ENCODE data around the gene GPRC5A.
"Not testable (repeated sequence)": the region's sequence is repeated elsewhere in the genome, so short reads cannot be mapped to it uniquely, and the experiment has no call there.

Gene GPRC5A, protein sequence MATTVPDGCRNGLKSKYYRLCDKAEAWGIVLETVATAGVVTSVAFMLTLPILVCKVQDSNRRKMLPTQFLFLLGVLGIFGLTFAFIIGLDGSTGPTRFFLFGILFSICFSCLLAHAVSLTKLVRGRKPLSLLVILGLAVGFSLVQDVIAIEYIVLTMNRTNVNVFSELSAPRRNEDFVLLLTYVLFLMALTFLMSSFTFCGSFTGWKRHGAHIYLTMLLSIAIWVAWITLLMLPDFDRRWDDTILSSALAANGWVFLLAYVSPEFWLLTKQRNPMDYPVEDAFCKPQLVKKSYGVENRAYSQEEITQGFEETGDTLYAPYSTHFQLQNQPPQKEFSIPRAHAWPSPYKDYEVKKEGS

DNA sequence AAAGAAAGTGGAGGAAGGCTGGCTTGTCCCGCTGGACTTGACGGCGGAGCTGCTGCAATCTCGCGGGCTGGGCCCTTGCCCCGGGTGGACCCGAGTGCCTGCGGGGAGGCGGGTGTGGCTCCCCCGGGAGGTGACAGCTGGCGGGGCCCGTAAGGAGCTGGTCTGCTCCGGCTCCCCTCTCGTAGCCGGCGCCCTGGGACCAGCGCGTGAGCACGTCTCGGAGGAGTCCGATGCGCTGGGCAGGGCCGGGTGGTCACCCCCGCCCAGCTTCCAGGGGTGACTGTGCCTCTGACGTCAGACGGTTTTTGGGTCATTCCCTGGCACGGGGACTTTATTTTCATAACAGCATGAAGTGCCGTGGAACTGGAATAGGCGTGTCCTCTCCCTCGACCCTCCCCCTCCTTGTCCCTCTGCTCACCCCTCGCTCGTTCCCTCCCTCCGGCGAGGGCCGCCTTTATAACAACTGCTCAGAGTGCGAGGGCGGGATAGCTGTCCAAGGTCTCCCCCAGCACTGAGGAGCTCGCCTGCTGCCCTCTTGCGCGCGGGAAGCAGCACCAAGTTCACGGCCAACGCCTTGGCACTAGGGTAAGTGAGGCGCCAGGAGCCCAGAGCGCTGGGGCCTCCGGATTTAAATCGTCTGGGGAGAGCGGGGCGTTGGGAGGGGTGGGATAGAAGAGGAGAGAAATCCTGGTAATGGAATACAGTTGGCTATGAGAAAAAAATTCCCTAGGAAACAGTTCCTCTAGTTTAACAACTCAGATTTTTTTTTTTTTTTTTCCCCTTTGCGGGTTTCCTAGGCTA lies at the start of gene GPRC5A:
TSS of gene GPRC5A (plus strand) at position 483 of the 801 bp plus-strand sequence. CDS start 16,688 bp downstream, outside the sequence.
- DNase-seq, result no peak

DNA sequence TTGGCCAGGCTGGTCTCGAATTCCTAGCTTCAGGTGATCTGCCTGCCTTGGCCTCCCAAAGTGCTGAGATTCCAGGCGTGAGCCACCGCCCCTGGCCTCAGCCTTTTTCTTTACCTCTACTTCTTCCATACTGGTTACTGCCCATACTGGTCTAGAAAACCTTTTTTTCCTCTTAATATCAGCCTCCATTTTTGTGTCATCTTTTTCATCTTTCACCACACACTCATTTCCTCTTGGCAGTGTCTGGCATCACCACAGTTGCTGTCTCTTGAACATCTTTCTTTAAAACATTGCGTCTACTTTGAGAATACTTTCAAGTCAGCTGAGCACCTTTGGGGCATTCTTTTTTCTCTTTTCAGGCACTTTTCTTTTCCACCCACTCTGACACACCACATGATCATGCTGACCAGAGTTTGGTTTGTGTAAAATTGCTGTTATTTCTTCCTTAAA lies 45.5 kb upstream of the GPRC5A start:
- no peak for DNase-seq

DNA sequence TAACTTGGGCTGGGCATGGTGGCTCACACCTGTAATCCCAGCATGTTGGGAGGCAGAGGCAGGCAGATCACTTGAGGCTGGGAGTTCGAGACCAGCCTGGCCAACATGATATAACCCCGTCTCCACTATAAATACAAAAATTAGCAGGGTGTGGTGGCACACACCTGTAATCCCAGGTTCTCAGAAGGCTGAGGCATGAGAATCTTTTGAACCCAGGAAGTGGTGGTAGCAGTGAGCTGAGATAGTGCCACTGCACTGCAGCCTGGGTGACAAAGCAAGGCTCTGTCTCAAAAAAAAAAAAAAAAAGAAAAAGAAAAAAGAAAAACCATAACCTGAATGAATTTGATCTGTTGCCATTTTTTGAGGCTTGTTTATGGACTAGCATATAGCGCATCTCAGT lies 44.6 kb upstream of the GPRC5A start:
- not testable (repeated sequence) for DNase-seq

DNA sequence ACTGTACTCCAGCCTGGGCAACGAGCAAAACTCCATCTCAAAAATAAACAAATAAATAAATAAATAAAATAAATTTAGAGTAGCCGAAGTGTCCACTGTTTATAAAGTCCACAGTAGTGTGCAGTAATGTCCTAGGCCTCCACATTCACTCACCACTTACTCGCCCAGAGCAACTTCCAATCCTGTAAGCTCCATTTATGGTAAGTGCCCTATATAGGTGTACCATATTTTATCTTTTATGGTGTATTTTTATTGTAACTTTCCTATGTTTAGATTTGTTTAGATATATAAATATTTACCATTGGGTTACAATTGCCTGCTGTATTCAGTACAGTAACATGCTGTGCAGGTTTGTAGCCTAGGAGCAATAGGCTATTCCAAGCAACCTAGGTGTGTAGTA lies 37.9 kb upstream of the GPRC5A start:
- DNase-seq, result no peak

DNA sequence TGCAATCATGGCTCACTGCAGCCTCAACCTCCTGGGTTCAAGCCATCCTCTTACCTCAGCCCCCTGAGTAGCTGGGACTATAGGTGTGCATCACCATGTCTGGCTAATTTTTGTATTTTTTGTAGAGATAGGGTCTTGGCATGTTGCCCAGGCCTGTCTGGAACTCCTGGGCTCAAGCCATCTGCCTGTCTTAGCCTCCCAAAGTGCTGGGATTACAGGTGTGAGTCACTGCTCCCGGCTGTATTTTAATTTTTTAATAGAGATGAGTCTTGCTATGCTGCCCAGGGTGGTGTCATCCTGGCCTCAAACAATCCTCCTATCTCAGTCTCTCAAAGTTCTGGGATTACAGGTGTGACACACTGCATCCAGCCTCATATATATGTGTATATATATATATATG lies 31.7 kb upstream of the GPRC5A start:
- DNase-seq, result no peak

DNA sequence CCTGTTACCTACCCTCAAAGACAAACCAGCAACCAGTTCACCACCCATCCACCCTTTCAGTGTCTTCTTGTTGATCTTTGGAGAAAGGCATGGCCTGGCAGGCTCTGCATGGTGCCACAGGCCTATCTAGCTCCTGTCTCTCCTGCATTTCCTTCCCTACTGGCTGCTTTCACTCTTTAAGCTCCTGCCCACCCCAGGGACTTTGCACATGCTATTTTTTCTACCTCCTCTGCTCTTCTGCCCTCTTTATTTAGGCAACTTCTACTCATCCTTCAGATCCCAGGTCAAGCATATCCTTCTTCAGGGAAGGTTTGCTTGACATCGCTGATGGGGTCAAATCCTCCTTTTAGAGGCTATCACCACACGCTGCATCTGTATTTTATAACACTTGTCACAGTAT lies 27.1 kb upstream of the GPRC5A start:
- no peak for DNase-seq

DNA sequence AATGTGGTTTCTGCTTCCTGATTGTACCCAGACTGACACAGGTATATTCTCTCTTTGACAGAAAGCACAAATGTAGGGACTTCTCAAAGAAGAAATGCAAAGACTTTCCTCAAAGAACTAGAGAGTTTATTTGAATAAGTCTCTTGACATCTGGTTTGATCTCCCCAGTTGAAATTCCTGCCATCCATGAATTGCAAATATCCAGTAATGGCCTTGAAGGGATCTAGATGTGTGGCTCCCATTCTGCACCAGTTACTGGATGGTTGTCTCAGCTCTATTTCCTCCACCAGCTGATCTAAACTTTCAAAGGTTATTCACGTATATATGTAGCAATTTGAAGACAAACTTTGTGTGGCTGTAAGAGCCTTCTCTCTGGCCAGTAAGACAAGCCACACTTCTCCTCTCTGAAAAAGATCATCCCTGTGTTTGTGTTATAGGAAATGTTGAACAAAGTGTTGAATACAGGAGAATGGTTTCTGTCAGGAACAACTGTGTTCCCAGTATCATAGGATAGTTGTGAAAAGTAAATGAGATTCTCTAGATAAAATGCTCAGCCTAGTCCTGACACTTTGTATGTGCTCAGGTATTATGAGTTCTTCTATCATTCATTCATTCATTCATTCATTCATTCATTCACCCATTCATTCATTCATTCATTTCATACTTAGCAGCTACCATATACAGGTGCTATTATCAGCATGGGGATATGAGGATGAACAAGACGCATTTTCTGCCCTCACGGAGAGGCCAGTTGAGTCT lies 22.7 kb upstream of the GPRC5A start:
- DNase-seq, result no peak

DNA sequence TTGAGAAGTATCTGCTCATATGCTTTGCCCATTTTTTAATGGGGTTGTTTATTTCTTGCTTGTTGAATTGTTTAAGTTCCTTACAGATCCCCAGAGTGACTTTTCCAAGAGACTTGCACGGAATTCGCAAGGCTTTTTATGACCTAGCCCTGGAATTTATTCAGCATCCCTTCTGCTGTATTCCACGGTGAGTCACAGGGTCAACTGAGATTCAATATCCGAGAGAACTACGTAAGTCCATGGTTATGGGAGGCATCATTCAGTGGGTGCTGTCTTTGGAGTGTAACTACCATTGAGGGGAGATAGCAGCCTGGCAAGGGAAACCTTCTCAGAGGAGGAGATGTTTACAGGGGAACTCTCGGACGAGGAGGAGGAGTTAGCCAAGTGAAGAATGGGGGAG lies 20.9 kb upstream of the GPRC5A start:
- no peak for DNase-seq

DNA sequence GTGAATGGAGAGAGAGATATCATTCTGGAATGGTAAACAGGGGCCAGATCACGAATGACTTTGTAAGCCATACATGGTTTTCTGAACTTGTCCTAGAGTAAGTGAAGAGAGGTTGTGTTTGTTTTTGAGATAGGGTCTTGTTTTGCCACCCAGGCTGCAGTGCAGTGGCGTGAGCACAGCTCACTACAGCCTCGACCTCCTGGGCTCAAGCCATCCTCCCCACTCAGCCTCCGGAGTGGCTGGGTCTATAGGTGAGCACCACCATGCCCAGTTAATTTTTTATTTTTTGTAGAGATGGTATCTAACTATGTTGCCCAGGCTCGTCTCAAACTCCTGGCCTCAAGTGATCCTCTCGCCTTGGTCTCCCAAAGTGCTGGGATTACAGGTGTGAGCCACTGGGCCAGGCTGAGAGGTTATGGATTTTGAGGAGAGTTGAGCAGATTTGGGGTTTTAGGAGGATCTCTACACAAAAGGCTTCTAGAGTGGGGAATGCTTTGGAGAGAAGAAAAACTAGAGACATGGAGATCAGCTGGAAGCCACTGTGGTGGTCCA lies 19.7 kb upstream of the GPRC5A start:
- DNase-seq, result no peak

DNA sequence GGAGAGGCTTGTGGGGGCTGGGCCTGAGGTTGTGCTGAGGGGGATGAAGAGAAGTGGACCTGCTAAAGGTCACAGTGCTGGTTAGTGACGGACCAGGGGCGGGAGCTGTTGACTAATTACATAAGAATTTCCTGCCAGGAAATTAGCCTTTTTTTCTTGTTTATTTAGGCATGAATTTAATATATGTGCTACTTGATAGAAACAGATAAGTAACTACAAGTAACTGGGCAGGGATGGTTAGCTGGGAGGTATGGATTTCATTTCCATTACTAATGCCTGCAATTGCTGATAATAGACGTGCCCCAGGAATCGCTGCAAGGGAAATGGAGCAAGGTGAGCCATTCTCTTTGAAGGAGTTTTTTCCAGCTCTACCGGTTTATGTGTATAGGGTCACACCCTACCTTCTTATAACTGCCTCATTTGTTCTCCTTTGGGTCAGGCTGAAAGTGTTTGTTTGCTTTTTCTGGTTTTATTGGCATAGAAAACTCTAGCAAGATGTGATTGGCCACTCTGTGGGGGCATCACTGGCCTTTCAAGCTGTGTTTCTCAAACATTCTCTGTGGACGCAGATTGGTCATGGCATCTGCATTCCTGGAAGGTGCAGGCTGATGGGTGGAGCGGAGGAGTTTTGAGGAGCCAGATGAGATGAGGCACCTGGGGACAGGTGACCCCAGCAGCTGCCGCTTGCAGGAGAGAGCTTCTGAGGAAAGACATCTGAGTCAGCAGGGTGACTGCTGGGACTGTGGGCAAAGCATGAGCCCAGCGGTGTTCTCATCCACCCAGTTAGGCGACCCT lies 19.0 kb upstream of the GPRC5A start:
- no peak for DNase-seq

DNA sequence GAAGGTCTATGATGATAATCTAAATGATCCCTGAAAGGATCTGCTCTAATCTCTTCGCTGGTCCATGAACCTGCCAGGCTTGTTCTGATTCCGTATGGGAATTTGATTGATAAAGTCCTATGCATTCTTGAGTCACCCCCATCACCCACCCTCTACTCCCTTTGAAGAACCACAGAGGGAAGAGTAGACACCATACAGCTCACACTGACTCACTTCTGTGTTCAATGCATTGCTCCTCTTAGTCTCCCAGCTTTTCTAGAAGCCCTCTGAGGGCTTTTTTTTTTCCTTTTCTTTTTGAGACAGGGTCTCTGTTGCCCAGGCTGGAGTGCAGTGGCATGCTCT lies 18.5 kb upstream of the GPRC5A start:
- no peak for DNase-seq

DNA sequence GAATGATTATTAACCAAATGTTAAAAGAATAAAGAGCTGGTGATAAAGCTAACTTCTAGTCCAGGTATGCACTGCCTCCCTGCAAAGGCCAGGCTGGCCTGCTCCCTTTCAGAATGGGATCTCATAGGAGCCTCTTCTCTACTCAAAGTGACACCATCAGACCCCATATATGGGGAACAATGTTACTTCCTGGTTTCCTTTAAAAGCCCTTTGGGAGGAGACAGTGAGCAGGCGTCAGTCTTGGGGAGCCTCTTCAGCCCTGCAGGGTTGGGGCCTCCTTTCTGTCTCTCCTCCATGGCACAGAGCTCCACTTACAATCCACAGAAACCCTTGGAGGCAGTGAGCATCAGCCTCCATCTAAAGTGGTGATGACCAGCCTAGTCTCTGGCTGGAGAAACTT lies 17.3 kb upstream of the GPRC5A start:
- no peak for DNase-seq

DNA sequence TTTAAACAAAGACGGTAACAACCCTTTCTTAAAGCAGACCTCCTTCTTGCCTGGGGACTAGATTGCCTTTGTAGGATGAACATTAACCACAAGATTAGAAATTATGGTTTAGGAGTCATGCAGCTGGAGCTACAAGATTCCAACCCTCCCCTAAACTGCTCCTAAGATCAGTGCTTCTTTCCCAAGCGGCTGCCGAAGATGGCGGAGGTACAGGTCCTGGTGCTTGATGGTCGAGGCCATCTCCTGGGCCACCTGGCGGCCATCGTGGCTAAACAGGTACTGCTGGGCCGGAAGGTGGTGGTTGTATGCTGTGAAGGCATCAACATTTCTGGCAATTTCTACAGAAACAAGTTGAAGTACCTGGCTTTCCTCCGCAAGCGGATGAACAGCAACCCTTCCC lies 16.1 kb upstream of the GPRC5A start:
- not testable (repeated sequence) for DNase-seq

DNA sequence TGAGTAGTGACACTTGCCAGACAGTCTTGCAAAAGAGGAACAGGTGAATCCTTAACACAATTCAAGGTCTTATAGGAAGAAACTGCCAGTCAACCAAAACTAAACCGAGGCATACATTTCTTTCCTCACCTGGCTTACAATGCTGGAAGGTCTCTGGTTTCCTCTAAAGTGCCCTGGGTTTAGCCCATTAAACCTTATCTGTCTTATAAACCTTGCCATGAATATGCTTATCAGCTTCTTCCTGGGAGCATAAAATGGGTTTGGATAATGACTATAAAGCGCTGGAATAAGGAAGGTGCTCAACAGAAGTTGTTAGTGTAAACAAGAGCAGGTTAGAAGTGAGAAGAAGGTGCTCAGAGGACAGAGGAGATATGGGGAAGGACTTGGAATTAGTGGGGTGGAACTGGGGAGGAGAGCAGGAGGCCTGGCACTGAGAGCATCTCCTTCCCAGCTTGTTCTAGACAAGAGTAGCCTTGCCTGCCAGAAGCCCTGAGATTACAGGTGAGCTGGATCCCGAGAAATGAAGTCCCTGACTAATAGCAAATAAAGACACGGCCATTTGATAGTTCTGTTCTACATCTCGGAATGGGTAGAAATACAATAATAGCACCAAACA lies 14.1 kb upstream of the GPRC5A start:
- no peak for DNase-seq

DNA sequence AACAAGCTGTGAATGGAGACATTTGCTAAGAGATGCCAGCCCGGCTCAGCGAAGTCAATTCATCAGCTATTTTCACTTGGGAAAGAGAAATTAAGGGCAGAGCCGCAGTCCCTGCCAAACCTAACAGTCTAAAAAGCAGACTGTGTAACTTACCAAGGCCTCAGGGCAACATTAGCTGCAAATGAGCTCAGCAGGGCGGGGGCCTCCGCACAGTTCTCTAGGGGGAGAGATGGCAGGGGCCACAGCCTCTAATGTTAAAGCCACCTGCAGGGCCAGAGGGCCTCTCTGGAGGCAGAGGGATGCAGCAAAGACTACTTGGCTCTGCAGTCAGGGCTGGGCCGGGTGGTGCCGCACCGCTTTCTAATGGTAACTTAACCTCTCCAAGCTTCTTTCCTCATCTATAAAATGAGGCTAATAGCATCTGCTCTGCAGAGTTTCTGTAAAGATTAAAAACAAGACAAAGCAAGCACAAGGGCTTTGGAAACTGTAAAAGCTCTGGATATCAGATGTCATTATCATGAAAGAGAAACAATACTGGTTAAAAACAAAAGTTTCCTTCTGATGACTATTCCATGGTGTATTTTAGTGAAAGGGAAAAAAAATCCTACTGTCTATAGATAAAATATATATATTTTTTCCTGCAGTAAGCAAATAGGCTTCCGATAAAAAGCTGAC lies 13.4 kb upstream of the GPRC5A start:
- DNase-seq, result no peak

DNA sequence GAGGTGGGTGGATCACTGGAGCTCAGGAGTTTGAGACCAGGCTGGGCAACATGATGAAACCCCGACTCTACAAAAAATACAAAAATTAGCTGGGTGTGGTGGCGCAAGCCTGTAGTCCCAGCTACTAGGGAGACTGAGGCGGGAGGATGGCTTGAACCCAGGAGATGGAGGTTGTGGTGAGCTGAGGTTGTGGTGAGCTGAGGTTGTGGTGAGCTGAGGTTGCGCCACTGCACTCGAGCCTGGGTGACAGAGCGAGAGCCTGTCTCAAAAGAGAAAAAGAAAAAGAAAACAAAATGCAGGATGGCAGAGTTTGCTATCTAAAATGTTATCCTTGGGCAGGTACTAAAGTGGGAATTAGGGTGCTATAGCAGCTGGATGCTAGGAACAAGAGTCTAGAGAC lies 10.8 kb upstream of the GPRC5A start:
- no peak for DNase-seq

DNA sequence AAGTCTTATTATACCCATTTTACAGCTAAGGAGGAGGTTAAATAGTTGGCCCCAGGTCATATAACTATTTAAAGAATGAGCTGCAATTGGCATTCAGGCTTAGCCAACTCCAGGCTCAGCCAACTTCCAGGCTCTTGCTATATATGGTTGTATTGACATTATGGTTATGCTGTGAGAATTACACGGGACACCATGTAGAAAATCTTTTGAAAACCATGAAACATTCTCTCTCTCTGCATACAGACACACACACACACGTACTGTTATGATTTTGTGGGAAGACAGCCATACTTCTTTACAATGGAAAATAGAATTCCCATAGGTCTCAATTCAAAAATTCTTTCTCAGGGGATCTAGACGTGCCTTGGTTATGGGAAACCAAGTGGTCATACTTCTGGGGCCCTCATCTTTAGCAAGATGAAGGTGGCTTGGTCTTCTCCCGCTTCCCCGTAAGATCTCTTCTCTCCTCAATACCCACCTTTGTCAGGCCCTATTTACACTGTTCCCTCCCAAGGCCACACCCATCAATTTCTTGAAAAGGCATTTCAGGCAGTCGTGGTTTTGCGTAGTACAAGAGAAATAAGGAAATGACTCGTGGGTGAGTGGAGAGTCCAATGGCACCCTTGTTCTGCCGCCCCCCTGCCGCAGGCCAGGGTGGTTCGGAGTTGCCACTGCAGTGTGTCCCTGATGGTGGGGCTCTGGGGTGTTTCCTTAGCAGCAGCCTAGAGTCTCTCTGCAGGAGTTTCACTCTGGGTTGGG lies 10.0 kb upstream of the GPRC5A start:
- DNase-seq, result no peak

DNA sequence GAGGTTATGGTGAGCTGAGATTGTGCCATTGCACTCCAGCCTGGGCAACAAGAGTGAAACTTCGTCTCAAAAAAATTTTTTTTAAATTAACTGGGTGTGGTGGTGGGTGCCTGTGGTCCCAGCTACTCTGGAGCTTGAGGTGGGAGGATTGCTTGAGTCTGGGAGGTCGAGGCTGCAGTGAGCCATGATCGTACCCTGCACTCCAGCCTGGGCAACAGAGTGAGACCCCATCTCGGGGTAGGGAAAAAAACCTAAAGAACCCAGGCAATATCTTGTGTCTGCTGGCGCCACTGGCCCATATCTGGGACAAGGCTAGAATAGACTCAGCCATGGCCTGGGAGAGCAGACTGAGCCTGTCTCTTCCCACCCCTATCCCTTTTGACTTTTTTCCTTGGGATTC lies 9.1 kb upstream of the GPRC5A start:
- DNase-seq, result no peak

DNA sequence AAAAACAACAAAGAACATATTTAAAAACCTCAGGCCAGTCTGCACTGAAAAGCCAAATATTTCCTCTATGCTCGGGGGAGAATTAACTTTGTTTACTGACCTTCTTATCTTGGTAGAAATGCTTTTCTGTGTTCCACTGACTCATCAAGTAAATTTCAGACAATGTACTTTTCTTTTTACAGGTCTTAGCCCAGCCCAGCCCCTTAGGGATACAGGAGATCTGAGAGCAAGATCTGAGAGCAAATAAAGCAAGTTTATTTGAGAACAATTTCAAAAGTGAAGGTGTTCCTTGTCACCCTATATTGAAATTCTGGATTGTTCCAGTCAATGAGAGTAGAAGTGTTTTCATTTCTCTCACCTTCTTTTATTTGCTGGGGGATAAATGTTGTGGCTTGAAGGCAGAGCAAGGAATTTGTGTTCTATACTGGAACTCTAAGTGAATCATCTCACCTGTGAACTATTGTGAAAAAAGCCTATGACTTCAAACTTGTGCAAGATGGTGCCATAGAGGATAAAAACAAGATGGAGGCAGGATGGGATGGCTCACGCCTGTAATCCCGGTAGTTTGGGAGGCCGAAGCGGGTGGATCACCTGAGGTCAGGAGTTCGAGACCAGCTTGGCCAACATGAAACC lies 7.9 kb upstream of the GPRC5A start:
- no peak for DNase-seq

All from SHP77 treated with DMSO at 0.1 percent for 48 hours (cell line).